ENCODE data around the gene SH3RF1.
A peak's percentile ranks its signal among the peaks of the same experiment; 100 is the strongest.
"Not testable (repeated sequence)": the region's sequence is repeated elsewhere in the genome, so short reads cannot be mapped to it uniquely, and the experiment has no call there.

Gene SH3RF1

GRCh38 chr4:169202145-169202699 lies 68.5 kb downstream of the SH3RF1 start:
- FAIRE-seq, result no peak
- no peak for TF ChIP-seq CTCF (IDR thresholded peaks at IDR 0.05; ENCODE audit: insufficient read depth, missing control alignments)
- no peak for DNase-seq (ENCODE audit: insufficient read length, low spot score)

DNA sequence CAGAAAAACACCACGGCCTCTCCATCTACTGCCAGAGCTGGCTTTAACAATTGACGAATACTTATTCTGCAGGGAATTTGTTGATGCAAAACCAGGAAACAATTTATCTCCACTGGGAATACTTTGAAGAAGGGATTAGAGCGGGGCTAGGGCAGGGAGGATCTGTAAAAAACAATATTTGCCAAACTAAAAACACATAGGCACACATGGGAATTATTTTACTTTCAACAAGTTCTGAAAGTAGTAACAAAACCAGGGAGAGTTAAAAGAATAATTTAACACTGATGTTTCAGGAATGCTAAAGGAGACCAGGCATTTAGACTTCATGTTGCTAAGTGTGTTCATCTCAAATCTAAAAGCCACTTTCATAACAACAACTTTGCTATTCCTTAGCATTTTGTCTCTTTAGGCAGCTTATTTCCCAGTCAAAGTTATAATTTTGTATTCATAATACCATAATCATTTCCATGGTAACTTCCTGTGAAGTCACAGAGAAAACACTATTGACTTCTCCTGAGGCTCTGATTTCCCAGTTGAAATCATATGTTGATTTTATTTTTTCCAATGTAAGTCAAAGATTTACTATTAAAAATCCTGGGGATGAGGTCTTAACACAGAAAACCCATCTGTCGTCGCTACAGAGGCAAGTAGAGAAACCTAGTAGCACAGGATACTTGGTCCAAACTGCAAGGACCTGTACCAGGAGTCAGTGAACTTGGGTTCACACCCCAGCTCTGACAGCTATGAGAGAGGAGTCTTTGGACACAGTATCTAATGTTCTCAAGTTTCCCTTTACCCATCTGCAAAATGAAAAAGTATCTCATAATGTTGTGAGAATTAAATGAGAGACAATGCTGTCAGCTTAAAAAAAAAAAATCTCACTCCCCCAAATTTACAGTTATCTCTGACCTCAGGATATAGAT lies 69.3 kb downstream of the SH3RF1 start:
- FAIRE-seq (peak; percentile 29), DNase-seq (ENCODE audit: insufficient read length, low spot score) (no peak)
- TF ChIP-seq CTCF (IDR thresholded peaks at IDR 0.05; ENCODE audit: insufficient read depth, missing control alignments), result no peak

DNA sequence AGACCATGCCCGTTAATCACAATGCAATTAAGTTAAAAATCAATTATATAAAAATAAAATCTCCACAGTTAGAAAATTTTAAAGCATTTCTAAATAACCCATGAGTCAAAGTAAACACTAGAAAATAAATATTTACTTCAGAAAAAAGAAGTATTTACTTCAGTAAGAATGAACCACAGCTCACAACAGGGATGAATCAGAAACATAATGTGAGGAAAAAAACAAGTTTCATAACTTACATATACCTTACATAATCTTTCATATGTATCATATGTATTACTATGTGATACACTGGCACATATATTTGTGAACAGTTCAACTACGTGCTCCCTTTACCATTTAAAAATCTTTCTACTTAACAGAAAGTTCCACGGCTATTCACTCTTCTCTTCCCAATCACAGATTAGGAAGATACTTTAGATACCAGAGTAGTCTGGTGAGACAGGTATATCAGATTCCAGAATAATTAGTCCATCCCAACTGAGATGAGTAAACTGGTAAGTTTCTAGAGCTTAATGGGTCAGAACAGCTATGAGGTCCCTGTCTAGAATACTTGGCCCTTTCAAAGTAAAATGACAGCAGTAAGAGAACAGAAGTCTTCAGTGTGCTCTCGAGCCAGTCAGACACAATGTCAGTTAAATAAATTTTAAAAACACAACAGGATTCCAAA lies 70.3 kb downstream of the SH3RF1 start:
- FAIRE-seq (no peak), DNase-seq (ENCODE audit: insufficient read length, low spot score) (no peak)
- TF ChIP-seq CTCF (IDR thresholded peaks at IDR 0.05; ENCODE audit: insufficient read depth, missing control alignments), result no peak

DNA sequence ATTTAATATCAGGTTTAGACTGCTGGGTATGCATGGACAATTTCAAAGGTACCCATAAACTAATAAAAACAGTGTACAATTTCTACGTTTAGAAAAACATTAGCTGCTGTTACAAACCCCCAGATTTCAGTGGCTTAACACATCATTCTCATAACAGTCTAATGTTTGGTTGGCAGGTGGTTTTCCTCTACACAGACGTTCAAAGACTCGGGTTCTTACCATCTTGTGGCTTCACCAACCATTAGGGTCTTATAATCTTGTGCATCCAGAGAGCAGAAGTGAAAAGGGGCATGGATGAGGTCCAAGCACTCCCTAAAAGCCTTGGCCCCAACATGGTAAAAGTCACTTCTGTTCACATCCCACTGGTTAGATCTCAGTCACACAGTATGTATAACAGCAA lies 71.6 kb downstream of the SH3RF1 start:
- TF ChIP-seq CTCF (IDR thresholded peaks at IDR 0.05; ENCODE audit: insufficient read depth, missing control alignments), result no peak
- FAIRE-seq (no peak), DNase-seq (ENCODE audit: insufficient read length, low spot score) (no peak)

DNA sequence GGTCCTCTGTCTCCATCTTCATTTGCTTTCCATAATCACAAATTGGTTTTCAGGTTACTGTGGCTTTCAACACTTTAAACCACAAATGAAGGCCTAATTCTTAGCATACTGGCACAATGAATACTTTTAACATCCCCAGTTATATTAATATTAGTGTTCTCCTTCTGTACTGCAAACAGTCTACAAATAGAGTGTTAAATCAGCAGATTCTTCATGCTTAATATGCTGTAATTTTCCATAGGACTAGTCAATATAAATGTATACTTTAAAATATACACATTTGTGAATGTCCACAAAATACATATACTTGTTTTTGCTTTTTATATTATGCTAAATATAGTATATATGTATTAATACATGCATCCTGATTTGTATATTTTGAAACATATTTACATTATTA lies 72.6 kb downstream of the SH3RF1 start:
- TF ChIP-seq CTCF (IDR thresholded peaks at IDR 0.05; ENCODE audit: insufficient read depth, missing control alignments), result no peak
- DNase-seq (ENCODE audit: insufficient read length, low spot score) (no peak), FAIRE-seq (no peak)

DNA sequence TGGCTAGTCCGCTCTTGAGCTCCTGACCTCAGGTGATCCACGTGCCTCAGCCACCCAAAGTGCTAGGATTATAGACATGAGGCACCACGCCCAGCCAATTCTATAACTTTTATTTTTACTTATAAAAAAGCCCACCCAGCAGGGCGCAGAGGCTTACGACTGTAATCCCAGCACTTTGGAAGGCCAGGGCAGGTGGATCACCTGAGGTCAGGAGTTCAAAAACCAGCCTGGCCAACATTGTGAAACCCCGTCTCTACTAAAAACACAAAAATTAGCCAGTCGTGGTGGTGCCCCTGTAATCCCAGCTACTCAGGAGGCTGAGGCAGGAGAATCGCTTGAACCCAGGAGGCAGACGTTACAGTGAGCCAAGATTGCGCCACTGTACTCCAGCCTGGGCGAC lies 73.5 kb downstream of the SH3RF1 start:
- DNase-seq (ENCODE audit: insufficient read length, low spot score); FAIRE-seq: not testable (repeated sequence)

- FAIRE-seq, result no peak
Measured at GRCh38 chr4:169195032-169195431, 75.7 kb downstream of the SH3RF1 start.

GRCh38 chr4:169189968-169190367 lies 80.8 kb downstream of the SH3RF1 start:
- DNase-seq (ENCODE audit: insufficient read length, low spot score); FAIRE-seq: not testable (repeated sequence)

More at GRCh38 chr4:169195032-169195431, 75.7 kb downstream of the SH3RF1 start:
- no peak for DNase-seq (ENCODE audit: insufficient read length, low spot score)
- TF ChIP-seq CTCF (IDR thresholded peaks at IDR 0.05; ENCODE audit: insufficient read depth, missing control alignments), result no peak
